ENCODE results near the gene SCAPER. TPM values are rescaled to one million over a fixed set of nuclear protein-coding genes. Genes with fewer than 3 reads are reported as not detected.

The SCAPER gene
- total and polyA plus RNA-seq, 10 of the 15 experiments (the other 5 are each of a cell fraction or from before 2014, with no cell fraction given) = 1.0 to 7.7 (median 3.9) TPM

- peak; percentile 81 for TF ChIP-seq PKNOX1 (IDR thresholded peaks at IDR 0.05)
- peak; percentile 95 for TF ChIP-seq ZNF217 (IDR thresholded peaks at IDR 0.05)
- TF ChIP-seq PML (IDR thresholded peaks at IDR 0.05; ENCODE audit: low read length) = no peak
- no peak for TF ChIP-seq HDAC6 (IDR thresholded peaks at IDR 0.05; ENCODE audit: unreplicated experiment)
- TF ChIP-seq USF1 (IDR thresholded peaks at IDR 0.05; ENCODE audit: borderline replicate concordance, extremely low read length, insufficient read depth, low read depth, low read length) = no peak
- TF ChIP-seq KLF5 (IDR thresholded peaks at IDR 0.05; ENCODE audit: partially characterized antibody) = peak; percentile 30
- no peak for TF ChIP-seq E4F1 (IDR thresholded peaks at IDR 0.05; ENCODE audit: borderline replicate concordance, partially characterized antibody)
- TF ChIP-seq ATF7 (IDR thresholded peaks at IDR 0.05; ENCODE audit: low read depth) = peak; percentile 96
- peak; percentile 94 for TF ChIP-seq NR2F1 (conservative IDR thresholded peaks at IDR 0.05)
- peak; percentile 56; the same call in 1 of the 2 replicates for TF ChIP-seq RAD51 (IDR thresholded peaks at IDR 0.05)
- peak; percentile 94 for TF ChIP-seq BMI1 (IDR thresholded peaks at IDR 0.05; ENCODE audit: borderline replicate concordance)
- no peak for TF ChIP-seq CEBPZ (IDR thresholded peaks at IDR 0.05; ENCODE audit: low read depth, low read length)
- peak; percentile 66 for TF ChIP-seq E2F8 (IDR thresholded peaks at IDR 0.05; ENCODE audit: low read depth, partially characterized antibody)
- TF ChIP-seq PRDM15 (CRISPR knock-in tag; IDR thresholded peaks at IDR 0.05) = no peak
- no peak for TF ChIP-seq EZH2 (IDR thresholded peaks at IDR 0.05; ENCODE audit: borderline replicate concordance, control insufficient read depth, low read depth, low read length)
These were observed 193.8 kb downstream of the SCAPER start (continued) for GRCh38 chr15:76711351-76711827.

Measured in GM12878 (cell line).